VCaP (cell line): Measurements from ENCODE around the gene OGA.

Experiments
- H3K27ac ChIP-seq: fragments of 450-650 bp; 2 replicates; pipeline ENCODE4 v1.5.1; 2017
- TF ChIP-seq, protein P1 (sequence below): fragments of 450-650 bp; conservative IDR thresholded peaks from 2 replicates; pipeline ENCODE4 v1.5.1; 2017; ENCODE audit warnings: mild to moderate bottlenecking, moderate library complexity

OGA gene

DNA sequence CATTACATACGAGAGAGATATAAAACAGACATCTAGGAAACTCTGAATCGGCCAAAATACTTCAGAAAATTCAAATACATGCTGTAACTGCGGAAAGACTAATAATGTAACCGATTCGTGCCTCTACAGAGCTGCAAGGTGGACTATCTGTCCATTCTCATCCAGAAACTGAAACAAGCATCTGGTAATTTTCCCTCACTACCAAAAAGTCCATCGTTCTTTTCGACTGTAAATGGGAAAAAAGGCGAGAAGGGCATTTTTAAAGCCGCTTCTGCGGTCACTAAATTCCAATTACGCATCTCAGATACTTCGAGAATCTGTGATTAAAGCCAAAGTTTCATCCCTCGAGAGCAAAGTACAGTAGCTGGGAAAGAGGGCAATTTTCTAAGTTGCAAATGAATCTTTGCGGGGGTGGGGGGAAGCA is 1.3 kb downstream of the OGA start:
- TF ChIP-seq, protein P1, sequence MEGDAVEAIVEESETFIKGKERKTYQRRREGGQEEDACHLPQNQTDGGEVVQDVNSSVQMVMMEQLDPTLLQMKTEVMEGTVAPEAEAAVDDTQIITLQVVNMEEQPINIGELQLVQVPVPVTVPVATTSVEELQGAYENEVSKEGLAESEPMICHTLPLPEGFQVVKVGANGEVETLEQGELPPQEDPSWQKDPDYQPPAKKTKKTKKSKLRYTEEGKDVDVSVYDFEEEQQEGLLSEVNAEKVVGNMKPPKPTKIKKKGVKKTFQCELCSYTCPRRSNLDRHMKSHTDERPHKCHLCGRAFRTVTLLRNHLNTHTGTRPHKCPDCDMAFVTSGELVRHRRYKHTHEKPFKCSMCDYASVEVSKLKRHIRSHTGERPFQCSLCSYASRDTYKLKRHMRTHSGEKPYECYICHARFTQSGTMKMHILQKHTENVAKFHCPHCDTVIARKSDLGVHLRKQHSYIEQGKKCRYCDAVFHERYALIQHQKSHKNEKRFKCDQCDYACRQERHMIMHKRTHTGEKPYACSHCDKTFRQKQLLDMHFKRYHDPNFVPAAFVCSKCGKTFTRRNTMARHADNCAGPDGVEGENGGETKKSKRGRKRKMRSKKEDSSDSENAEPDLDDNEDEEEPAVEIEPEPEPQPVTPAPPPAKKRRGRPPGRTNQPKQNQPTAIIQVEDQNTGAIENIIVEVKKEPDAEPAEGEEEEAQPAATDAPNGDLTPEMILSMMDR, result no peak
- peak overlapping the region; percentile 94 for H3K27ac ChIP-seq

DNA sequence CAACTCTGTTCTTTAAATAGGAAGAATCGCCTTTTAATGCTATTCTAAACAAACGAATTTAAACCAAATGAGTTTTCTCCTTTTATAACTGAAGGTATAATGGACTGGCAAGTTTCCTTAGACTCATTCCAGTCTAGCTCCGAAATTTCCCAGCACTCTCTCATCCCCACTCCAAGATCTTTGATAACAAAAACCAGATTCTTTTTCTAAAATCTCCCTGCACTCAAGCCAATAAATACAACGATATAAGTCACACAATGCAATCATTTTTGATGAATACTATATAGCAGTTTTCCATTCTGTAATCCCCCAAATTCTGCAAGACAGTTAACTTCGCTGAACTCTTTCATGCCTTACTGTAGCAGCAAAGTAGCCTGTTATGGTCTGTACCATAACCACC is 1.9 kb downstream of the OGA start:
- TF ChIP-seq, protein P1, result no peak
- peak overlapping the region; percentile 94 for H3K27ac ChIP-seq

DNA sequence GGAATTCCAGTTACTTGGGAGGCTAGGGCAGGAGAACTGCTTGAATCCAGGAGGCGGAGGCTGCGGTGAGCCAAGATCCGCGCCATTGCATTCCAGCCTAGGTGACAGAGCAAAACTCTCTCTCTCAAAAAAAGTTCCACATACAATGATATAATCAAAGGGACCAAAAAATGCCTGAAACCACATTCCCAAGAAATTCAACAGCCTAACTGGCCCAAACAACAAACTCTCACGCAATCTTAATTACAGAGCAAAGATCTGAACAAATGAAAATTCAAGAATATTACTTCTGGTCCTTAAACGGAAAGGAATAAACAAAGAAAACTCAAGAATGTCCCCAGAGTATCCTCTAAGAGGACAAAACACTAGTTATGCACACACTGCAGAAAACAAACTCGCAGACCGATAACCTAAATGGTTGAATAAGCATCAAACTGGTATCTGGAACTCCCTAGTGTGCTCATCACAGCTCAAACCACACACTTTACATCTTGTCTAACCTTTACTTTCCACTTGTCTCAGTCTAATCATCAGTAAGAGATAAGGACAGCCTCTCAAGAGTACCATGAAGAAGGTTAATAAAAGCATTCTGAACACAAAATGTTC is 3.7 kb downstream of the OGA start:
- TF ChIP-seq, protein P1, result no peak
- H3K27ac ChIP-seq, result peak overlapping the region; percentile 94

DNA sequence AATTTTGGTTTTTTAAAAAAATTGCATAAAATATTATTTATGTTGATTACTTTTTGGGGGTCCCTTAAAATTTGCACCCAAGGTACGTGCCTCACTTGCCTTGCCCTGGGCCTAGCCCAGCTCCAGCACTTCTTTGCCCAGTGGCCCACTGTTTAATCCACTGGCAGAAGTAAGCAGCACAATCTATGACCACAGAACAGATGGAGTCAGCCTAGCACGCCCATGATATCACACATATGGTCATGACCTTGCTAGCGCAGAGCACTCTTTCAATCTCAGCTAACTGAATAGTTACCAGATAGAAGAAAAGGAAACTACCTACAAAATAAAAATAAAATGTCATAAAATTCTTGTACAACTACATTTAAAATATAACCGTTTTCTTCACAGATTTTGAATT is 5.6 kb downstream of the OGA start:
- H3K27ac ChIP-seq, result no peak overlapping the region
- TF ChIP-seq, protein P1, result no peak

DNA sequence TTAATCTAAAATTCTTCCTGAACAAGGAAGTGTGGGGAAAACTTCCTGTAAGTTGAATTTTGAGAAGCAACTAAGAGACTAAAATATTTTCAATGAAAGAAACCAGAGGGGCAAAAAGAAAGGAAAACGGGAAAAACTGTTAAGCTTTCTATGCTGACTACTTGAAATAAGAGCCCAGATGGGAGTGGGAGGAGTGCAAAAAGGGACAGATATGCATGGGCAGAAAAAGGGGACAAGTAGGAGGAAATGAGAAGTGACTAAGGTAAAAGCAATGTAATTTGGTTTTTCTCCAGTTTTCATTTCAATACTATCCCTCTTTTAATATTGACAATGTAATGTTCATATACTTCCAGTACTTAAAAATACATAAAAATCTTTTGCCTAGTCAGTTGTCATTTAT is 11.1 kb downstream of the OGA start:
- TF ChIP-seq, protein P1, result no peak
- no peak overlapping the region for H3K27ac ChIP-seq

DNA sequence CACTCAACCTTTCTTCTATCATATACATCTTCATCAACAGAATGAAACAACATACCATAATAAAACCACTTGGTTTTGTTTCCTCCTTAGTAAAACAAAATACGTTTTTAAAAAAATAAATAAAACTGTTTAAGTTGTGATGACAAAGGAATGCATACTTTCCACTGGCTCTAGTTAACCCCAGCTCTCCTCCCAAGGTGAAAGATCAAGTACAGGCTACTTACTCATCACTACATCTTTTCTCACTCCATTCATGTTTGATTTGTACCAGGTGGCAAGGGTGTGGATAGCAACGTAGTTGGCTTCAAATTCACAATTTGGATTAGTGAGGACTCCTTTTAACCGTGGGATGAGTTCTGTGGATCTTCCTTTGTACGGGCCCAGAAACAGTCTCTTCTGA is 14.7 kb downstream of the OGA start:
- TF ChIP-seq, protein P1, result no peak
- H3K27ac ChIP-seq, result no peak overlapping the region

DNA sequence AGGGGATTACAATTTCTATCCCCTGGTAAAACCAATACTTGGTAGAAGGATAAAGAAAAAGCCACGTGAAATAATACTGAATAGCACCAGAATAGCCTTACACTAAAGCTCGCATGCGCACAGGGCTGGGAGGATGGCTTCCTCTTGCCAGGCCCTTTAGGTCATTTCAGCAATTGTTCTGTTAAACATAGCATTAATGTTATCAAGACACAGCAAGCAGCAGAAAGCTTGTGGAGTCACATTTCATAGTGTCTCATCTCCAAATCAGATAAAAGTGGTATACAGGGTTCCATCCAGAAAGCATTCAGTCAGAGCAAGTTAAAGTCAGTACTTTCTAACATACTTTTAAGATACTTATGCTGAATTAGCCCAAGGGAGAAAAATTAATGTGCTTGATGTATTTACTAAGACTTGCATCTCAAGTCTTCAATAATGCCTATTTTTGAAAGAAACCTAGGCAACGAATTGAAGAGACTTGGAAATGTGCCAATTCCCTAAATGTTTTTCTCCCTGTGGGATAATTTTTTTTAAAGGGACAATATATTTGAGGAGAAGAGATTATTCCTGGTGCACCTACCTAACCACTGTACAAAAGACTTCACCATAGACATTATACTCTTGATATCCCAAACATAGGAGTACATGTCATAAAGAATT is 20.7 kb downstream of the OGA start:
- TF ChIP-seq, protein P1, result no peak
- no peak overlapping the region for H3K27ac ChIP-seq
